ENCODE results near the gene CPSF4L.

Gene CPSF4L

DNA sequence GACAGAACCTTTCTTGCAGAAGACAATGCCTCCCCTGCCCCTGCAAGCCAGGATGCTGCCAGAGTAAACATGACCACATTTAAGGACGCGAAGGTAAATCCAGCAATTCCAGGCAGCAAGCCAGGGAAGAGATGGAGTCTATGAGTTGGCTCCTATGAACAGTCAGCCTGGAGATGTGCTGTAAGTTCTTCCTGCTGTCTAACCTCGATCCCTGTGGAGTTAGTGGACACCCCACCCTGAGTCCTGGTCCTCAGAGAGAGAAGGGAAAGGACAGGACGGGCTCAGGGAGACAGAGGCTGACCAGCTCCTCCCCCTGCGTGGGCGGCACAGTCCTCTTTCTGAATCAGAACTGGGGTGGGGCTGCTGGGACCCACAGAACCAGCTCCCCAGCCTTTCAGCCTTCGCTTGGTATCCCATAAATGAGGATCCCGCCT is 25.2 kb upstream of the CPSF4L start:
- no peak for TF ChIP-seq CTCF (conservative IDR thresholded peaks at IDR 0.05)
- peak overlapping the region; percentile 74 for H3K27ac ChIP-seq

GRCh38 chr17:73285916-73286862 is 24.5 kb upstream of the CPSF4L start:
- no peak for TF ChIP-seq CTCF (conservative IDR thresholded peaks at IDR 0.05)
- peak overlapping the region; percentile 74 for H3K27ac ChIP-seq

- peak overlapping the region; percentile 74 for H3K27ac ChIP-seq
- TF ChIP-seq CTCF (conservative IDR thresholded peaks at IDR 0.05): no peak
Measured at GRCh38 chr17:73285603-73285908, 23.9 kb upstream of the CPSF4L start.

GRCh38 chr17:73284906-73285602 is 23.4 kb upstream of the CPSF4L start:
- H3K27ac ChIP-seq: peak overlapping the region; percentile 74; the same call in 1 of the 2 replicates
- TF ChIP-seq CTCF (conservative IDR thresholded peaks at IDR 0.05): no peak

DNA sequence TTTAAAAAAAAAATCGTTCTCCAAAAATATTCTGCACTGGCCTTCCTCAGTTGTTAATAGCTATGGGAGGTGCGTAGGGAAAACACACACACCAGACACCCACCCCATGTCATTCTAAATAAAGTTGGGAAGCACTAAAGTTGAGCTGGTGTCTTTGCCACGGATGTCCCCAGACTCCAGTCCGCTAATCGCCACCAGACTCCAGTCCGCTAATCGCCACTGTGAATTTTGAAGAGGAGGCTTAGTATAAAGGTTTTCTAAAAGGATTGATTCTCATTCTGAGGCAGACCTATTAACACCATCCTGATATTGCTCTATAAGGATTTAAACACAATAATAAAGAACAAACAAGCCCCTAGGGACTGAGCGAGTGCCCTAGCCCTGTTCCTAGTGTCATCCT is 22.7 kb upstream of the CPSF4L start:
- H3K27ac ChIP-seq: no peak overlapping the region; the same call in 1 of the 2 replicates
- no peak for TF ChIP-seq CTCF (conservative IDR thresholded peaks at IDR 0.05)

- TF ChIP-seq CTCF (conservative IDR thresholded peaks at IDR 0.05): no peak
- H3K27ac ChIP-seq: no peak overlapping the region
Measured at GRCh38 chr17:73283841-73284282, 22.2 kb upstream of the CPSF4L start.

- no peak for TF ChIP-seq CTCF (conservative IDR thresholded peaks at IDR 0.05)
- no peak overlapping the region for H3K27ac ChIP-seq
Measured at GRCh38 chr17:73283250-73283649, 21.6 kb upstream of the CPSF4L start.
